GM23338 (cell line): ENCODE results near the gene PTOV1.

Experiments
- CREB1 ChIP-seq: fragments of 250-450 bp; sonication (Bioruptor Pico); IDR thresholded peaks from 2 replicates; pipeline ENCODE4 v1.5.0; 2020; ENCODE audit warnings: low read depth, mild to moderate bottlenecking, moderate library complexity
- CTCF ChIP-seq, 2 experiments: fragments of 200-600 bp in 1 of 2; sonication (generic) in 1 of 2; conservative IDR thresholded peaks; 2 replicates each; pipeline versions ENCODE4 v1.5.1 to v1.6.1; 2016 to 2017; ENCODE audit warnings: antibody characterized with exemption in 2 of 2, low read depth in 2 of 2, mild to moderate bottlenecking in 2 of 2, moderate library complexity in 1 of 2
- ETS1 ChIP-seq: IDR thresholded peaks from 2 replicates; pipeline ENCODE4 v1.6.1; 2016; ENCODE audit warnings: antibody characterized with exemption
- EZH2 ChIP-seq: fragments of 200-600 bp; sonication (generic); IDR thresholded peaks from one replicate; pipeline ENCODE4 v1.8.0; 2017; ENCODE audit warnings: antibody characterized with exemption, mild to moderate bottlenecking, low read depth; ENCODE audit not compliant: unreplicated experiment
- EZH2phosphoT487 ChIP-seq: fragments of 200-600 bp; sonication (generic); IDR thresholded peaks from one replicate; pipeline ENCODE4 v1.8.1; 2018; ENCODE audit warnings: antibody characterized with exemption; ENCODE audit not compliant: unreplicated experiment
- JUNB ChIP-seq: IDR thresholded peaks from one replicate; pipeline ENCODE4 v1.6.1; 2016; ENCODE audit warnings: antibody characterized with exemption; ENCODE audit not compliant: unreplicated experiment
- NANOG ChIP-seq: IDR thresholded peaks from 2 replicates; pipeline ENCODE4 v1.6.1; 2016; ENCODE audit warnings: antibody characterized with exemption, borderline replicate concordance
- POLR2AphosphoS5 ChIP-seq: IDR thresholded peaks from 2 replicates; pipeline ENCODE4 v1.6.1; 2016; ENCODE audit warnings: antibody characterized with exemption, low read depth
- STAT1 ChIP-seq: IDR thresholded peaks from one replicate; pipeline ENCODE4 v1.6.1; 2016; ENCODE audit warnings: antibody characterized with exemption; ENCODE audit not compliant: unreplicated experiment
- ZNF114 ChIP-seq: fragments of 250-450 bp; sonication (Bioruptor Pico); IDR thresholded peaks from 2 replicates; pipeline ENCODE4 v1.5.0; 2020; ENCODE audit warnings: mild to moderate bottlenecking, moderate library complexity
- TF ChIP-seq, protein P1 (sequence below): IDR thresholded peaks from one replicate; pipeline ENCODE4 v1.6.1; 2018; ENCODE audit warnings: antibody characterized with exemption; ENCODE audit not compliant: unreplicated experiment
- TF ChIP-seq, protein P2 (sequence below): fragments of 250-450 bp; sonication (Bioruptor Pico); IDR thresholded peaks from 2 replicates; pipeline ENCODE4 v1.5.0; 2020; ENCODE audit warnings: mild to moderate bottlenecking, moderate library complexity

DNA sequence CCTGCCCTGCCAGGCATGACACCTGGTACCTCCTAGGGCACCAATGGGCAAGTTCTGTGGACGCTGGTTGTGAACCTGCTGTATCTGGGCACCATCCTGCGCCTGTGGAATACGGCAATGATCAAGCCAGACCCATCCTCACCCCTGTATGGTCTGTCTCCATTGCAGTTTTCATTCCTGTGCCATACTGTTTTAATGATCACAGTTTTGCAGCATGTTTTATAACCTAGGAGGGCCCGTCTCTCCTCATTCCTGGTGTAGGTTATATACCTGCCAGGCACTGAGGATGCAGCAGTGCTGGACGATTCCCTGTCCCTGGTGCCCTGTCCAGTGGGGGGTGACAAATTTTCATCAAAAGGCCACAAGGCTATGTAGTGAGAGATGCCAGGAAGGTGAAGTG is 32.1 kb downstream of the PTOV1 start:
- TF ChIP-seq, protein P1, sequence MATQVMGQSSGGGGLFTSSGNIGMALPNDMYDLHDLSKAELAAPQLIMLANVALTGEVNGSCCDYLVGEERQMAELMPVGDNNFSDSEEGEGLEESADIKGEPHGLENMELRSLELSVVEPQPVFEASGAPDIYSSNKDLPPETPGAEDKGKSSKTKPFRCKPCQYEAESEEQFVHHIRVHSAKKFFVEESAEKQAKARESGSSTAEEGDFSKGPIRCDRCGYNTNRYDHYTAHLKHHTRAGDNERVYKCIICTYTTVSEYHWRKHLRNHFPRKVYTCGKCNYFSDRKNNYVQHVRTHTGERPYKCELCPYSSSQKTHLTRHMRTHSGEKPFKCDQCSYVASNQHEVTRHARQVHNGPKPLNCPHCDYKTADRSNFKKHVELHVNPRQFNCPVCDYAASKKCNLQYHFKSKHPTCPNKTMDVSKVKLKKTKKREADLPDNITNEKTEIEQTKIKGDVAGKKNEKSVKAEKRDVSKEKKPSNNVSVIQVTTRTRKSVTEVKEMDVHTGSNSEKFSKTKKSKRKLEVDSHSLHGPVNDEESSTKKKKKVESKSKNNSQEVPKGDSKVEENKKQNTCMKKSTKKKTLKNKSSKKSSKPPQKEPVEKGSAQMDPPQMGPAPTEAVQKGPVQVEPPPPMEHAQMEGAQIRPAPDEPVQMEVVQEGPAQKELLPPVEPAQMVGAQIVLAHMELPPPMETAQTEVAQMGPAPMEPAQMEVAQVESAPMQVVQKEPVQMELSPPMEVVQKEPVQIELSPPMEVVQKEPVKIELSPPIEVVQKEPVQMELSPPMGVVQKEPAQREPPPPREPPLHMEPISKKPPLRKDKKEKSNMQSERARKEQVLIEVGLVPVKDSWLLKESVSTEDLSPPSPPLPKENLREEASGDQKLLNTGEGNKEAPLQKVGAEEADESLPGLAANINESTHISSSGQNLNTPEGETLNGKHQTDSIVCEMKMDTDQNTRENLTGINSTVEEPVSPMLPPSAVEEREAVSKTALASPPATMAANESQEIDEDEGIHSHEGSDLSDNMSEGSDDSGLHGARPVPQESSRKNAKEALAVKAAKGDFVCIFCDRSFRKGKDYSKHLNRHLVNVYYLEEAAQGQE = no peak
- TF ChIP-seq CTCF (conservative IDR thresholded peaks at IDR 0.05; ENCODE audit: low read depth in 2 of 2) = no peak
- no peak for TF ChIP-seq EZH2
- TF ChIP-seq POLR2AphosphoS5 = no peak
- TF ChIP-seq CREB1 (CRISPR knock-in tag) = no peak
- no peak for TF ChIP-seq JUNB
- no peak for TF ChIP-seq STAT1
- no peak for TF ChIP-seq EZH2phosphoT487
- TF ChIP-seq NANOG = no peak
- no peak for TF ChIP-seq ZNF114 (CRISPR knock-in tag)
- TF ChIP-seq ETS1 = no peak
- TF ChIP-seq, protein P2, sequence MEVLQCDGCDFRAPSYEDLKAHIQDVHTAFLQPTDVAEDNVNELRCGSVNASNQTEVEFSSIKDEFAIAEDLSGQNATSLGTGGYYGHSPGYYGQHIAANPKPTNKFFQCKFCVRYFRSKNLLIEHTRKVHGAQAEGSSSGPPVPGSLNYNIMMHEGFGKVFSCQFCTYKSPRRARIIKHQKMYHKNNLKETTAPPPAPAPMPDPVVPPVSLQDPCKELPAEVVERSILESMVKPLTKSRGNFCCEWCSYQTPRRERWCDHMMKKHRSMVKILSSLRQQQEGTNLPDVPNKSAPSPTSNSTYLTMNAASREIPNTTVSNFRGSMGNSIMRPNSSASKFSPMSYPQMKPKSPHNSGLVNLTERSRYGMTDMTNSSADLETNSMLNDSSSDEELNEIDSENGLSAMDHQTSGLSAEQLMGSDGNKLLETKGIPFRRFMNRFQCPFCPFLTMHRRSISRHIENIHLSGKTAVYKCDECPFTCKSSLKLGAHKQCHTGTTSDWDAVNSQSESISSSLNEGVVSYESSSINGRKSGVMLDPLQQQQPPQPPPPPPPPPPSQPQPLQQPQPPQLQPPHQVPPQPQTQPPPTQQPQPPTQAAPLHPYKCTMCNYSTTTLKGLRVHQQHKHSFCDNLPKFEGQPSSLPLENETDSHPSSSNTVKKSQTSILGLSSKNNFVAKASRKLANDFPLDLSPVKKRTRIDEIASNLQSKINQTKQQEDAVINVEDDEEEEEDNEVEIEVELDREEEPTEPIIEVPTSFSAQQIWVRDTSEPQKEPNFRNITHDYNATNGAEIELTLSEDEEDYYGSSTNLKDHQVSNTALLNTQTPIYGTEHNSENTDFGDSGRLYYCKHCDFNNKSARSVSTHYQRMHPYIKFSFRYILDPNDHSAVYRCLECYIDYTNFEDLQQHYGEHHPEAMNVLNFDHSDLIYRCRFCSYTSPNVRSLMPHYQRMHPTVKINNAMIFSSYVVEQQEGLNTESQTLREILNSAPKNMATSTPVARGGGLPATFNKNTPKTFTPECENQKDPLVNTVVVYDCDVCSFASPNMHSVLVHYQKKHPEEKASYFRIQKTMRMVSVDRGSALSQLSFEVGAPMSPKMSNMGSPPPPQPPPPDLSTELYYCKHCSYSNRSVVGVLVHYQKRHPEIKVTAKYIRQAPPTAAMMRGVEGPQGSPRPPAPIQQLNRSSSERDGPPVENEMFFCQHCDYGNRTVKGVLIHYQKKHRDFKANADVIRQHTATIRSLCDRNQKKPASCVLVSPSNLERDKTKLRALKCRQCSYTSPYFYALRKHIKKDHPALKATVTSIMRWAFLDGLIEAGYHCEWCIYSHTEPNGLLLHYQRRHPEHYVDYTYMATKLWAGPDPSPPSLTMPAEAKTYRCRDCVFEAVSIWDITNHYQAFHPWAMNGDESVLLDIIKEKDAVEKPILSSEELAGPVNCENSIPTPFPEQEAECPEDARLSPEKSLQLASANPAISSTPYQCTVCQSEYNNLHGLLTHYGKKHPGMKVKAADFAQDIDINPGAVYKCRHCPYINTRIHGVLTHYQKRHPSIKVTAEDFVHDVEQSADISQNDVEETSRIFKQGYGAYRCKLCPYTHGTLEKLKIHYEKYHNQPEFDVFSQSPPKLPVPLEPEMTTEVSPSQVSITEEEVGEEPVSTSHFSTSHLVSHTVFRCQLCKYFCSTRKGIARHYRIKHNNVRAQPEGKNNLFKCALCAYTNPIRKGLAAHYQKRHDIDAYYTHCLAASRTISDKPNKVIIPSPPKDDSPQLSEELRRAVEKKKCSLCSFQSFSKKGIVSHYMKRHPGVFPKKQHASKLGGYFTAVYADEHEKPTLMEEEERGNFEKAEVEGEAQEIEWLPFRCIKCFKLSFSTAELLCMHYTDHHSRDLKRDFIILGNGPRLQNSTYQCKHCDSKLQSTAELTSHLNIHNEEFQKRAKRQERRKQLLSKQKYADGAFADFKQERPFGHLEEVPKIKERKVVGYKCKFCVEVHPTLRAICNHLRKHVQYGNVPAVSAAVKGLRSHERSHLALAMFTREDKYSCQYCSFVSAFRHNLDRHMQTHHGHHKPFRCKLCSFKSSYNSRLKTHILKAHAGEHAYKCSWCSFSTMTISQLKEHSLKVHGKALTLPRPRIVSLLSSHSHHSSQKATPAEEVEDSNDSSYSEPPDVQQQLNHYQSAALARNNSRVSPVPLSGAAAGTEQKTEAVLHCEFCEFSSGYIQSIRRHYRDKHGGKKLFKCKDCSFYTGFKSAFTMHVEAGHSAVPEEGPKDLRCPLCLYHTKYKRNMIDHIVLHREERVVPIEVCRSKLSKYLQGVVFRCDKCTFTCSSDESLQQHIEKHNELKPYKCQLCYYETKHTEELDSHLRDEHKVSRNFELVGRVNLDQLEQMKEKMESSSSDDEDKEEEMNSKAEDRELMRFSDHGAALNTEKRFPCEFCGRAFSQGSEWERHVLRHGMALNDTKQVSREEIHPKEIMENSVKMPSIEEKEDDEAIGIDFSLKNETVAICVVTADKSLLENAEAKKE (CRISPR knock-in tag) = no peak
